Ascending aorta (tissue), 2 donors: ENCODE data around the gene CYTH3. TPM values are rescaled to one million over a fixed set of nuclear protein-coding genes. Genes with fewer than 3 reads are reported as not detected.

Source experiments
- DNase-seq, 2 donors: peaks; one replicate each; pipeline ENCODE4 v3.0.0-alpha.2; 2019; ENCODE audit warnings: low spot score in 2 of 2
- H3K27ac ChIP-seq, 2 donors: fragments of 200-600 bp; sonication (generic); one replicate each; pipeline ENCODE4 v1.5.1; 2016 to 2017; ENCODE audit warnings: mild to moderate bottlenecking in 1 of 2
- H3K27me3 ChIP-seq: fragments of 200-600 bp; sonication (generic); one replicate; pipeline ENCODE4 v1.5.1; 2017
- H3K36me3 ChIP-seq, 2 donors: fragments of 200-600 bp; sonication (generic); one replicate each; pipeline ENCODE4 v1.5.1; 2016
- H3K4me1 ChIP-seq, 2 donors: fragments of 200-600 bp; sonication (generic); one replicate each; pipeline ENCODE4 v1.5.1; 2016 to 2017; ENCODE audit warnings: mild to moderate bottlenecking in 1 of 2
- H3K4me3 ChIP-seq, 2 donors: fragments of 200-600 bp; sonication (generic); one replicate each; pipeline ENCODE4 v1.5.1; 2016 to 2017; ENCODE audit warnings: mild to moderate bottlenecking in 1 of 2
- H3K9me3 ChIP-seq, 2 donors: fragments of 200-600 bp; sonication (generic); one replicate each; pipeline ENCODE4 v1.5.1; 2016
- CTCF ChIP-seq, 3 experiments: fragments of 200-600 bp in 2 of 3; fragments of 450-650 bp in 1 of 3; sonication (generic) in 2 of 3; IDR thresholded peaks; one replicate each; pipeline ENCODE4 v1.5.1; 2016 to 2019; ENCODE audit warnings: antibody characterized with exemption in 3 of 3, mild to moderate bottlenecking in 1 of 3, moderate library complexity in 1 of 3
- intact Hi-C: fragments of 100-400 bp; cut with DNase I; formaldehyde crosslinking; loops from one replicate; pipeline ENCODE4 v1.15.1; 2023
- total RNA-seq: library from RNA; depleted of rRNA; stranded (reverse); fragments of >200 nt; gene quantifications from one replicate; pipeline ENCODE4 v1.1.0, GENCODE V29; 2016

CYTH3 gene
- total RNA-seq, 1 donor from 2014 or later, result 51.8 TPM

GRCh38 chr7:6205971-6206660, 66.3 kb downstream of the CYTH3 start:
- Histone ChIP-seq H3K9me3 (no peaks in the 10 kb centered on the region), H3K4me1 (peaks cover 4 to 21% of the 10 kb centered on the region in 2 donors), H3K36me3 (no peaks in the 10 kb centered on the region), H3K27ac (no peak overlapping the region), H3K4me3 (no peak overlapping the region), H3K27me3 (no peaks in the 10 kb centered on the region)
- no peak for DNase-seq
- intact Hi-C loops, result no loop called here
- no peak for TF ChIP-seq CTCF (IDR thresholded peaks at IDR 0.05)

- Histone ChIP-seq H3K36me3 (no peaks in the 10 kb centered on the region), H3K27me3 (no peaks in the 10 kb centered on the region), H3K4me1 (peaks cover 0 to 25% of the 10 kb centered on the region in 2 donors), H3K4me3 (no peak overlapping the region), H3K27ac (no peak overlapping the region), H3K9me3 (no peaks in the 10 kb centered on the region)
- intact Hi-C loops, result no loop called here
- no peak for TF ChIP-seq CTCF (IDR thresholded peaks at IDR 0.05)
- no peak for DNase-seq
Measured at GRCh38 chr7:6203381-6203780, 69.0 kb downstream of the CYTH3 start.

GRCh38 chr7:6202117-6202516, 70.3 kb downstream of the CYTH3 start:
- no peaks in the 10 kb centered on the region for H3K27me3 ChIP-seq
- no peak for TF ChIP-seq CTCF (IDR thresholded peaks at IDR 0.05)
- H3K27ac ChIP-seq, result no peak overlapping the region
- no peaks in the 10 kb centered on the region for H3K36me3 ChIP-seq
- intact Hi-C loops, result no loop called here
- no peak overlapping the region for H3K4me3 ChIP-seq
- DNase-seq, result no peak
- H3K4me1 ChIP-seq, result peaks cover 0 to 25% of the 10 kb centered on the region in 2 donors
- H3K9me3 ChIP-seq, result no peaks in the 10 kb centered on the region

- Histone ChIP-seq H3K36me3 (no peaks in the 10 kb centered on the region), H3K9me3 (no peaks in the 10 kb centered on the region), H3K27ac (no peak overlapping the region), H3K4me3 (no peak overlapping the region), H3K27me3 (no peaks in the 10 kb centered on the region), H3K4me1 (peaks cover 0 to 20% of the 10 kb centered on the region in 2 donors)
- no peak for DNase-seq
- no peak for TF ChIP-seq CTCF (IDR thresholded peaks at IDR 0.05)
- intact Hi-C loops, result no loop called here
Measured at GRCh38 chr7:6200971-6201370, 71.5 kb downstream of the CYTH3 start.

- no peak overlapping the region for H3K27ac ChIP-seq
- no peaks in the 10 kb centered on the region for H3K36me3 ChIP-seq
- H3K27me3 ChIP-seq, result no peaks in the 10 kb centered on the region
- H3K4me1 ChIP-seq, result peaks cover 0 to 17% of the 10 kb centered on the region in 2 donors
- H3K4me3 ChIP-seq, result no peak overlapping the region
- H3K9me3 ChIP-seq, result no peaks in the 10 kb centered on the region
- intact Hi-C loops, result no loop called here
- DNase-seq, result no peak
- no peak for TF ChIP-seq CTCF (IDR thresholded peaks at IDR 0.05)
Measured at GRCh38 chr7:6198689-6199595, 73.5 kb downstream of the CYTH3 start.
